Measurements from ENCODE around the gene STK11.

DNA sequence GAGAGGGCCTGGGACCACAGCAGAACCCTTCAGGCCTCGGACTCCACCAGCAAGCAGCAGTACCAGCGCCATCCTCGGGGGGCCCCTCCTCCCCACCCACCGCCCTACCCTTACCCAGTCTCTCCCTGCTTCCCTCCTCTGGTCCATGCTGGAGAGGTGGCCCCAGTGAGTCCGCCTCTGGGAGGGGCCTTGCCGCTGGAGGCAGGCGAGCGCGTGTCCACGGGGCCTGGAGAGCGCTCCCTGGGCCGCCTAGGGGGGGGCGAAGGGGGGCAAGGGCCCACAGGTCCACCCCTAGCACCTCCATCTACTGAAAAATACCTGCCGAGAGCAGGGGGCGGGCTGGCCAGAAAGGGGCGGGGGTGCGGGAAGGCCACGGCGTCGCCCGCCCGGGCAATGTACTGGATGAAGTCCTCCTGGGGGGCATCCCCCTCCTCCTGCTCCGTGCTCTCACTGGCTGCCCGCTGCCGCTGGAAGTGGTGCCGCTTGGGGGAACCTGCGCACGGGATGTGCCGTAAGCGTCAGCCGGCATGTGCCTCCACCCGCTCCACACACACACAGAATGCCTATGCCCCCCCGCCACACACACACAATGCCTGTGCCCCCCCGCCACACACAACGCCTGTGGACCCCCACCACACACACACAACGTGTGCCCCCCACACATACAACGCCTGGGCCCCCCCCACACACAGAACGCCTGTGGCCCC lies 25.4 kb downstream of the STK11 start:
- TF ChIP-seq, protein P1, sequence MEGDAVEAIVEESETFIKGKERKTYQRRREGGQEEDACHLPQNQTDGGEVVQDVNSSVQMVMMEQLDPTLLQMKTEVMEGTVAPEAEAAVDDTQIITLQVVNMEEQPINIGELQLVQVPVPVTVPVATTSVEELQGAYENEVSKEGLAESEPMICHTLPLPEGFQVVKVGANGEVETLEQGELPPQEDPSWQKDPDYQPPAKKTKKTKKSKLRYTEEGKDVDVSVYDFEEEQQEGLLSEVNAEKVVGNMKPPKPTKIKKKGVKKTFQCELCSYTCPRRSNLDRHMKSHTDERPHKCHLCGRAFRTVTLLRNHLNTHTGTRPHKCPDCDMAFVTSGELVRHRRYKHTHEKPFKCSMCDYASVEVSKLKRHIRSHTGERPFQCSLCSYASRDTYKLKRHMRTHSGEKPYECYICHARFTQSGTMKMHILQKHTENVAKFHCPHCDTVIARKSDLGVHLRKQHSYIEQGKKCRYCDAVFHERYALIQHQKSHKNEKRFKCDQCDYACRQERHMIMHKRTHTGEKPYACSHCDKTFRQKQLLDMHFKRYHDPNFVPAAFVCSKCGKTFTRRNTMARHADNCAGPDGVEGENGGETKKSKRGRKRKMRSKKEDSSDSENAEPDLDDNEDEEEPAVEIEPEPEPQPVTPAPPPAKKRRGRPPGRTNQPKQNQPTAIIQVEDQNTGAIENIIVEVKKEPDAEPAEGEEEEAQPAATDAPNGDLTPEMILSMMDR (IDR thresholded peaks at IDR 0.05): no peak
- no peak for TF ChIP-seq POLR2AphosphoS5 (IDR thresholded peaks at IDR 0.05; ENCODE audit: low read depth, low read length)
- no peak for TF ChIP-seq NFIC (IDR thresholded peaks at IDR 0.05; ENCODE audit: borderline replicate concordance)
- no peak for TF ChIP-seq SIN3A (IDR thresholded peaks at IDR 0.05; ENCODE audit: borderline replicate concordance, low read depth, low read length)
- TF ChIP-seq GABPA (IDR thresholded peaks at IDR 0.05; ENCODE audit: low read depth): no peak

Data from SK-N-SH (cell line).